Stimulated activated naive CD4-positive, alpha-beta T cell treated with Interleukin-2 at 50 U/mL for 16 hours (primary cell): ENCODE results near the gene ZNF467.

Experiments
- DNase-seq: peaks from one replicate; lab custom pipeline; 2025; lab: John Stamatoyannopoulos, UW

The ZNF467 gene

GRCh38 chr7:149725916-149726315 lies 47.5 kb downstream of the ZNF467 start:
- no peak for DNase-seq

DNA sequence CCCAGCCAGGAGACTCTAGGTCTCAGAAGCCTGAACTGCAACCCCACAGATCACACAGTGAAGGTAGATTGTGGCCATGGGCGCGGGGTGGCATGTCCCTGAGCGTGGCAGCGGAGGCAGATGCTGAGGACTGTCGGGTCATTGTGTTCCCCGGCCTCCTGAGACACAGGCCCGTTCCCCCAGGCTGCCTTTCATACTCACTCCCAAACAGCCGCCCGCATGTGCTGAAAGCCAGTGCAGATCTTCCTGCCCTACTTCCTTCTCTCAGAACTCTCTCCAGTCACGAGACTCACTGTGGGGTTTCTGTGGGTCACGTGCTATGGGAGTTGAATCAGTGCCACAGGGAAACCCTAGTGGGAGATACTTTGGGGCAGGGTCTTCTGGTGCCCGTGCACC lies 48.0 kb downstream of the ZNF467 start:
- no peak for DNase-seq

DNA sequence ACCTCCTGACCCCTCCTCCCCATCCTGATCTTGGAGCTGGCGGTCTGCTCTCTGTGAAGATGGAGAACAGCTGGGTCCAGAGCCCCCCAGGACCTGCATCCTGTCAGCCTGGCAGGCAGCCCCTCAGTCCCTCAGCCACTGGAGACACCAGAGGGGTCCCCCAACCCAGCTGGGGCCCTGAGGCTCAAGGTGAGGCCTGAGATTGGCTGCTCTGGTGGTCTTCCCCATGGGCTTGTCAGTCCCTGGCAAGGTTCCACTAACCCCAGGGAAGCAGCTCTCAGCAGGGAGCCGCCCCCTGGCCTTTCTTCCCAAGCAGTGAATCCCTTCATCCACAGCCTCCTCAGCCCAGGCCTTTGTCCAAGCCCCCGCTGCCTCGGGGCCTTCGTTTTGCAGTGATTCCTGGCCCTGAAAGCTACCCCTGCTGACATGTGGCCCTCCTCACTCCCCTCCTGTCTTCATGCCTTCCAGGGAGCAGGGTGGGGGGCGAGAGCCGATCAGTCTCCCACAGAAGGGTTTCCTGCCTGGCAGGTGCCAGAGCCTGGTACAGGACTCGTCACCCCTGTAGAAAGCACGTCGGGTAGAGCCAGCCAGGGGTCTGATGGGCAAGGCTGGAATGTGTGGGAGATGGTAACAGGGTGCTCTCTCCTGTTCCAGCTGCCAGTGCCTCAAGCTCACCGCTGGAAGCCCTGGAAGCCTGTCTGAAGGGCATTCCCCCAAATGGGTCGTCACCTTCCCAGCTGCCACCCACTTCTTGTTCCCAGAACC lies 48.5 kb downstream of the ZNF467 start:
- DNase-seq: no peak

DNA sequence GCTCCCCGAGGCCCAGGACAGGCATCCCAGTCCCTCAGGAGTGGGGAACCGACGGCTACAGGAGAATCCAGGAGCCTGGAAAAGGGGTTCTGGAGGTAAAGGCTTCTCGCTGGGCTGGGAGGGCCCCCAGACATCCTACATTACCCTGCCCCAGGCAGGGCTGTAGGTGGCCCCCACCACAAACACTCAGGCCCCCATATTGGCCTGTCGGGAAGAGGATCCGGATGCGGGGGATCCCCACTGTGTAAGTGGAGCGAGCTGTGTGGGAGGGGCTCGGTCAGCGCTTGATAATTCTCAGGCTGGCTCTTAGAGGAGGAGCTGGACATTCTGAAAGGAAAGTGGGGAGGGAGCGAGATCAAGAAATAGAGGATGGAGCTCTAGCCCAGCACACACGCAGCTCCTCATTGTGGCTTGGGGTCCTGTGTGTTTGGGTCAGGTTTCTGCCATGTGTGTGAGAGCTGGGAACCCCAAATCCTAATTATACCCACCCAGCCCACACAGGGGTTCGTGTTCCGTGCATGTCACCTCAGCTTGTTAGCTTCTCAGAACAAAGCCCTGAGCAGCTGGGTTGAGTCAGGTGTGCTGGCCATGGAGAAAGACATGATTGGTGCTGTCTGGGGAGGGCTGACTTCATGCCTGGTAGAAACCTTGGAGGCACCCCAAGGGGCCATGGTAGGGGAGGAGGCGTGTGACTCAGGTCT lies 49.4 kb downstream of the ZNF467 start:
- DNase-seq: no peak

GRCh38 chr7:149723082-149723767 lies 50.2 kb downstream of the ZNF467 start:
- no peak for DNase-seq

- DNase-seq: no peak
Measured at GRCh38 chr7:149722356-149722957, 50.9 kb downstream of the ZNF467 start.

- no peak for DNase-seq
Measured at GRCh38 chr7:149721084-149721601, 52.2 kb downstream of the ZNF467 start.

GRCh38 chr7:149720372-149721083 lies 52.9 kb downstream of the ZNF467 start:
- DNase-seq: no peak

- no peak for DNase-seq
Measured at GRCh38 chr7:149719912-149720335, 53.5 kb downstream of the ZNF467 start.

DNA sequence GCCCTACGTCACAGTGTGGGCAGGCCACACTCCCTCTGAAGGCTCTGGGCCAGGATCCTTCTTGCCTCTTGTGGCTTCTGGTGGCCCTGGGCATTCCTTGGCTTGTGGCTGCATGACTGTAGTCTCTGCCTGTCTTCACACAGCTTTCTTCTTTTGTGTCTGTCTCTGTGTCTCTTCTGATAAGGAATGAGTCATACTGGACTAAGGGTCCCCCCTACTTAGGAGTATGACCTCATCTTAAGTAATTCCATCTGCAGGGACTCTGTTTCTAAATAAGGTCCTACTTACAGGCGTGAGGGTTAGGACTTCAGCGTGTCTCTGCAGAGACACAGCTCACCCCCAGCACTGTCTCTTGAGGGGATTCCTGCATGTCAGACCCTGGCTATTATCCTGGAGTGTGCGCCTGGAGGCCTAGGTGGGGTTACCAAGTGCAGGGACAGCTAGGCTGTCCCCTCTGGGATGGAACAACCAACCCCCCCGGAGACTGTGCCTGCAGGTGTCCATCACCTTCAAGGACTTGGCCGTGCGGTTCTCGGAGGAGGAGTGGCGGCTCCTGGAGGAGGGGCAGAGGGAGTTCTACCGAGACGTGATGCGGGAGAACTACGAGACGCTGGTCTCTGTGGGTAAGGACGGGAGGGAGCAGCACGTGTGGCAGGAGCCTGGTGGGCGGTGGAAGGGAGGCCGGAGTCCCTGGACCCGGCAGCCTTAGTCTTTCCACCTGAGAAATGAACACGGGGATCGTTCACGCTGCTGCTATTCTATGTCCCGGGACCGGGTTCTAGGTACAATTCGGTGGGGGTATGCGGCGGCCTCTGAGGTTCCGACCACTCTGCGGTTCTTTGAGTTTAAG lies 54.1 kb downstream of the ZNF467 start:
- no peak for DNase-seq

DNA sequence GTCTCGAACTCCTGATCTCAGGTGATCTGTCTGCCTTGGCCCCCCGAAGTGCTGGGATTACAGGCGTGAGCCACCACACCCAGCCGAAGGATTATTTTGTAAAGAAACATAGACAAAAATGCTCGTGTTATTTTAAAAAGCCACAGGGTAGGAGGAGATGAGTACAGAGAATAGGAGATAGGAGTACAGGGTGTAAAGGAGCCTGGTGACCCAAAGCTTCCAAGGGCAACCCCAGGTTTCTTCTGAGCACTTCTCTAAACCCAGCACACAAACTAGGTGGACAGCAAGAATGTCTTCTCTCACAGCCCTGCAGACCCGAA lies 54.7 kb downstream of the ZNF467 start:
- DNase-seq: no peak

DNA sequence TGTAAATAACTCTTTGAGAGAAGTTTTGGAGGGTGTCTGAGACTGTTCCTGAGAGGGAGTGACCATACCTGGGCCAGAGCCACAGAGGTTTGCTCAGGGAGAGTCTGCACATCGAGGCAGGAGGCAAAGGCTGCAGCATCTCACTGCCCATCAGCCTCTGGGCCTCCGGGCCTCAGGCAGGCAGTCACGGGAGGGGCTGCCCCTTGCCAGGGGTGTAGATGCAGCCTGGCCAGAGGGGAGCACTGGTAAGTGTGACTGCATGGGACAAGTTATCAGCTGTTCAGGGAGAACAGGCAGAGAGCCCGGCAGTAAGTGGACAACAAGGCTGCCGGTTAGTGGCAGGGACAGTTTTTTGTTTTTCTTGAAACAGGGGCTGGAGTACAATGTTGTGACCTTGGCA lies 55.9 kb downstream of the ZNF467 start:
- DNase-seq: no peak

DNA sequence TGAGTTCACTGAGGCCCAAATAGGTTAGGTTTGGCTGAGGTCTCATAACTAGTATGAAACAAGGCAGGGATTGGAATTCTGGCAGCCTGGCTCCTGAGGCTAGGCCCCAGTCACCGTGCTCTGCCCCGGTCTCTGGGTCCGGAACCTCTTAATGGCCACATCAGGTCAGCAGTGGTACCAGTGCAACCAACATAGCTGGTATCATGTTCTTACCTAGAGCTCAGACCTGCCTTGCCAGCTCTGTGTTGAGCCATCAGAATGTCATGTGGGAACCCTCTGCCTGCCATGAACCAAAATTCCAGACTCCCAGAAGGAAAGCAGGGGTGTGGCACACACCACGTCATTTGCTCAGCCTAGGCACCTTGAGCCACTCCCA lies 56.5 kb downstream of the ZNF467 start:
- no peak for DNase-seq

- DNase-seq: no peak
Measured at GRCh38 chr7:149716007-149716931, 57.1 kb downstream of the ZNF467 start.

DNA sequence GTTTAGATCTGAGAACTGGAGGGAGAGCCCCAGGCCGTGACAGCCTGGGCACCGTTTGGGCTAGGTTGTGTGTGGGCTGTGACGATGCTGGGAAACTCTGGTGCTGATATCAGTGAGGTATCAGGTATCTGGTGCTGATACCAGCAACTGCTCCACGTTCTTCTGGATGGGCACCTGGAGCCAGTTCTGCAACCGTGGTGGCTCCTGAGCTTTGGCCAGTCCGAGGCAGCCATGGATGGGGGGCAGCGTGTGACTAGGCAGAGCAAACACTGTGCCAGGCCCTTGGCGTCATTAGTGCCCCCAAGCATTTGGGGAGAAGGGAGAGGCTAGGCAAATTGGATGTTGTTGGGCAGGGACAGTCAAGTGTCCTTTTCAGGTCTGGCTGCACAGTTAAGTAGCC lies 57.9 kb downstream of the ZNF467 start:
- DNase-seq: no peak

- DNase-seq: peak; percentile 48
Measured at GRCh38 chr7:149714910-149715471, 58.4 kb downstream of the ZNF467 start.
